ENCODE measurements around the gene KCNJ1. TPM values are rescaled to one million over a fixed set of nuclear protein-coding genes. Genes with fewer than 3 reads are reported as not detected.

KCNJ1 gene
- total RNA-seq, 1 donor from 2014 or later, result 0.41 TPM

- TF ChIP-seq CTCF (IDR thresholded peaks at IDR 0.05) (no peak), EZH2 (IDR thresholded peaks at IDR 0.05) (no peak), EZH2phosphoT487 (IDR thresholded peaks at IDR 0.05) (no peak)
- no peak overlapping the region for H3K4me2 ChIP-seq
- peaks cover 4% of the 10 kb centered on the region for H3K27me3 Mint-ChIP-seq (ENCODE audit: insufficient read depth, low read depth)
Measured at GRCh38 chr11:128852327-128853023, 14.6 kb downstream of the KCNJ1 start.

GRCh38 chr11:128848815-128849455 is 18.2 kb downstream of the KCNJ1 start:
- peak; percentile 88 for DNase-seq (ENCODE audit: low spot score)
- peak overlapping the region; percentile 15 for H2AFZ ChIP-seq (replicated peaks)
- no peak overlapping the region for H3K9ac ChIP-seq
- no peak overlapping the region for H3K4me2 ChIP-seq
- no peak overlapping the region for H3K4me3 ChIP-seq
- no peaks in the 10 kb centered on the region for H3K36me3 Mint-ChIP-seq
- H3K27ac Mint-ChIP-seq, result no peak overlapping the region
- TF ChIP-seq CTCF (IDR thresholded peaks at IDR 0.05), result peak; percentile 97
- TF ChIP-seq EZH2phosphoT487 (IDR thresholded peaks at IDR 0.05), result no peak
- no peaks in the 10 kb centered on the region for H4K20me1 ChIP-seq (ENCODE audit: low read depth)
- H3K27me3 ChIP-seq, result no peaks in the 10 kb centered on the region
- H3F3A ChIP-seq (ENCODE audit: low read depth), result no peaks in the 10 kb centered on the region
- H3K4me3 Mint-ChIP-seq, result no peak overlapping the region
- peaks cover 5% of the 10 kb centered on the region for H3K27me3 Mint-ChIP-seq (ENCODE audit: insufficient read depth, low read depth)
- no peaks in the 10 kb centered on the region for H3K9me3 ChIP-seq (ENCODE audit: low read depth)
- H3K4me1 Mint-ChIP-seq, result no peaks in the 10 kb centered on the region
- no peaks in the 10 kb centered on the region for H3K79me2 ChIP-seq (ENCODE audit: low read depth)
- H3K36me3 ChIP-seq, result no peaks in the 10 kb centered on the region
- no peaks in the 10 kb centered on the region for H3K4me1 ChIP-seq
- no peak overlapping the region for H3K27ac ChIP-seq
- no peaks in the 10 kb centered on the region for H3K9me3 Mint-ChIP-seq

More at GRCh38 chr11:128852327-128853023, 14.6 kb downstream of the KCNJ1 start:
- no peak for DNase-seq (ENCODE audit: low spot score)
- Histone ChIP-seq H4K20me1 (ENCODE audit: low read depth) (no peaks in the 10 kb centered on the region), H3K36me3 (no peaks in the 10 kb centered on the region), H3F3A (ENCODE audit: low read depth) (no peaks in the 10 kb centered on the region), H3K4me3 (no peak overlapping the region), H3K27ac (no peak overlapping the region), H3K79me2 (ENCODE audit: low read depth) (no peaks in the 10 kb centered on the region), H3K9me3 (ENCODE audit: low read depth) (no peaks in the 10 kb centered on the region), H2AFZ (replicated peaks) (no peak overlapping the region), H3K9ac (no peak overlapping the region), H3K4me1 (no peaks in the 10 kb centered on the region), H3K27me3 (no peaks in the 10 kb centered on the region)
- Mint-ChIP-seq H3K36me3 (no peaks in the 10 kb centered on the region), H3K4me3 (no peak overlapping the region), H3K9me3 (no peaks in the 10 kb centered on the region), H3K27ac (no peak overlapping the region), H3K4me1 (peaks cover 5% of the 10 kb centered on the region)

GRCh38 chr11:128846985-128847384 is 20.1 kb downstream of the KCNJ1 start:
- no peak for TF ChIP-seq EZH2 (IDR thresholded peaks at IDR 0.05)
- peaks cover 4% of the 10 kb centered on the region for H3K27me3 Mint-ChIP-seq (ENCODE audit: insufficient read depth, low read depth)

GRCh38 chr11:128845334-128845780 is 21.7 kb downstream of the KCNJ1 start:
- Mint-ChIP-seq H3K4me3 (no peak overlapping the region), H3K27me3 (ENCODE audit: insufficient read depth, low read depth) (peaks cover 4% of the 10 kb centered on the region), H3K36me3 (no peaks in the 10 kb centered on the region), H3K9me3 (peaks cover under 1% of the 10 kb centered on the region), H3K4me1 (no peaks in the 10 kb centered on the region), H3K27ac (no peak overlapping the region)
- TF ChIP-seq EZH2phosphoT487 (IDR thresholded peaks at IDR 0.05) (no peak), CTCF (IDR thresholded peaks at IDR 0.05) (no peak), EZH2 (IDR thresholded peaks at IDR 0.05) (no peak)
- no peaks in the 10 kb centered on the region for H3F3A ChIP-seq (ENCODE audit: low read depth)
- no peak overlapping the region for H3K4me3 ChIP-seq
- no peaks in the 10 kb centered on the region for H3K27me3 ChIP-seq
- no peaks in the 10 kb centered on the region for H4K20me1 ChIP-seq (ENCODE audit: low read depth)
- no peak overlapping the region for H2AFZ ChIP-seq (replicated peaks)
- H3K79me2 ChIP-seq (ENCODE audit: low read depth), result no peaks in the 10 kb centered on the region
- no peak for DNase-seq (ENCODE audit: low spot score)
- no peaks in the 10 kb centered on the region for H3K36me3 ChIP-seq
- no peaks in the 10 kb centered on the region for H3K4me1 ChIP-seq
- no peaks in the 10 kb centered on the region for H3K9me3 ChIP-seq (ENCODE audit: low read depth)
- H3K27ac ChIP-seq, result no peak overlapping the region
- H3K4me2 ChIP-seq, result no peak overlapping the region
- H3K9ac ChIP-seq, result no peak overlapping the region

More at GRCh38 chr11:128846985-128847384, 20.1 kb downstream of the KCNJ1 start:
- H4K20me1 ChIP-seq (ENCODE audit: low read depth), result no peaks in the 10 kb centered on the region
- no peaks in the 10 kb centered on the region for H3K79me2 ChIP-seq (ENCODE audit: low read depth)
- no peaks in the 10 kb centered on the region for H3K4me1 ChIP-seq
- H3K27ac ChIP-seq, result no peak overlapping the region
- no peak overlapping the region for H2AFZ ChIP-seq (replicated peaks)
- H3K36me3 Mint-ChIP-seq, result no peaks in the 10 kb centered on the region
- H3K9me3 ChIP-seq (ENCODE audit: low read depth), result no peaks in the 10 kb centered on the region
- H3K4me3 Mint-ChIP-seq, result no peak overlapping the region
- no peak overlapping the region for H3K4me2 ChIP-seq
- H3K36me3 ChIP-seq, result no peaks in the 10 kb centered on the region
- no peak overlapping the region for H3K4me3 ChIP-seq
- H3F3A ChIP-seq (ENCODE audit: low read depth), result no peaks in the 10 kb centered on the region
- no peak for DNase-seq (ENCODE audit: low spot score)
- no peaks in the 10 kb centered on the region for H3K27me3 ChIP-seq
- H3K9ac ChIP-seq, result no peak overlapping the region
- H3K27ac Mint-ChIP-seq, result no peak overlapping the region
- no peaks in the 10 kb centered on the region for H3K4me1 Mint-ChIP-seq
- no peaks in the 10 kb centered on the region for H3K9me3 Mint-ChIP-seq

Measured in neural progenitor cell (in vitro differentiated cells).